Lower leg skin (tissue), 3 donors: Measurements from ENCODE around the gene AFG3L2.

ENCODE experiments used
- POLR2A ChIP-seq, 2 donors: fragments of 450-650 bp; IDR thresholded peaks; one replicate each; pipeline ENCODE4 v1.6.1; 2016 to 2017; ENCODE audit warnings: antibody characterized with exemption in 2 of 2, mild to moderate bottlenecking in 1 of 2, moderate library complexity in 1 of 2
- TF ChIP-seq, protein P1 (sequence below), 3 donors: fragments of 450-650 bp; IDR thresholded peaks; one replicate each; pipeline ENCODE4 v1.5.1; 2016; ENCODE audit warnings: antibody characterized with exemption in 3 of 3, mild to moderate bottlenecking in 3 of 3, moderate library complexity in 2 of 3

DNA sequence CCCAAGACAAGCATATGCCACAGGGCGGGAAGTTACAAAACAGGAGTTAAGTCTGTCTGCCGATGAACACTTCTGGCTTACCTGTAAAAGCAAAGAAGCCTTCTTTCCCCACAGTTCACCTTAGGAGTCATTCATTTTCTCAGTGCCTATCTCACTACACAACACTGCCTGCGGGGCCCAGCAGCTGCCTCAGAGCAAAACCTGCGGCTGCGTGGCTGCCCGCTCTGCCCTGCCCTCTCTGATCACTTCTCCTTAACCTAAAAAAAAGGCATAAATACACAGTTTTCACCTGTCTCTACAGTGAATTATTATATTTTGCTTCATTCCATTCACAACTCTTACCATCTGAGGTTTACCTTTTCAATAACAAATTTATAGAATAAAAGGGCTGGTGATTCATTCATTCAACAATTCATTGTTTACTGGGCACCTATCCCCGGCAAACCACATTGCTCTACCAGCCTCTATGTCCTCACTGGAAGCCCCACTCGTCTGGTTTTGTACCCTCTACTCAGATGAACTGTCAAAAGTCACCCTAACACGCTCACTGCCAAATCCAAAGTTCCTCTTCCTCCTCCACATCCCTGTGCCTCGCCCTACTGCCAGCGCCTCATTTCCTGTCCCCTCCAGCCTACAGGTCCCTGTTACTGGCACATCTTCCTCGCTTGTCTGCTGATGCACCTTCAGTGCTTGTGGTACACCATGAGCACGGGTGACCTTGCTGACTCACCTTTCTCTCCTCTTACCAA is 31.4 kb downstream of the AFG3L2 start:
- no peak for TF ChIP-seq POLR2A (IDR thresholded peaks at IDR 0.05)
- TF ChIP-seq, protein P1, sequence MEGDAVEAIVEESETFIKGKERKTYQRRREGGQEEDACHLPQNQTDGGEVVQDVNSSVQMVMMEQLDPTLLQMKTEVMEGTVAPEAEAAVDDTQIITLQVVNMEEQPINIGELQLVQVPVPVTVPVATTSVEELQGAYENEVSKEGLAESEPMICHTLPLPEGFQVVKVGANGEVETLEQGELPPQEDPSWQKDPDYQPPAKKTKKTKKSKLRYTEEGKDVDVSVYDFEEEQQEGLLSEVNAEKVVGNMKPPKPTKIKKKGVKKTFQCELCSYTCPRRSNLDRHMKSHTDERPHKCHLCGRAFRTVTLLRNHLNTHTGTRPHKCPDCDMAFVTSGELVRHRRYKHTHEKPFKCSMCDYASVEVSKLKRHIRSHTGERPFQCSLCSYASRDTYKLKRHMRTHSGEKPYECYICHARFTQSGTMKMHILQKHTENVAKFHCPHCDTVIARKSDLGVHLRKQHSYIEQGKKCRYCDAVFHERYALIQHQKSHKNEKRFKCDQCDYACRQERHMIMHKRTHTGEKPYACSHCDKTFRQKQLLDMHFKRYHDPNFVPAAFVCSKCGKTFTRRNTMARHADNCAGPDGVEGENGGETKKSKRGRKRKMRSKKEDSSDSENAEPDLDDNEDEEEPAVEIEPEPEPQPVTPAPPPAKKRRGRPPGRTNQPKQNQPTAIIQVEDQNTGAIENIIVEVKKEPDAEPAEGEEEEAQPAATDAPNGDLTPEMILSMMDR (IDR thresholded peaks at IDR 0.05), result no peak
